Activated T-cell treated with anti-CD3 and anti-CD28 coated beads for 1 hour (primary cell): ENCODE measurements around the gene ERFL.

Experiments used
- DNase-seq: peaks from one replicate; pipeline ENCODE4 v3.0.0-alpha.2; 2020; ENCODE audit warnings: low read depth

Gene ERFL

DNA sequence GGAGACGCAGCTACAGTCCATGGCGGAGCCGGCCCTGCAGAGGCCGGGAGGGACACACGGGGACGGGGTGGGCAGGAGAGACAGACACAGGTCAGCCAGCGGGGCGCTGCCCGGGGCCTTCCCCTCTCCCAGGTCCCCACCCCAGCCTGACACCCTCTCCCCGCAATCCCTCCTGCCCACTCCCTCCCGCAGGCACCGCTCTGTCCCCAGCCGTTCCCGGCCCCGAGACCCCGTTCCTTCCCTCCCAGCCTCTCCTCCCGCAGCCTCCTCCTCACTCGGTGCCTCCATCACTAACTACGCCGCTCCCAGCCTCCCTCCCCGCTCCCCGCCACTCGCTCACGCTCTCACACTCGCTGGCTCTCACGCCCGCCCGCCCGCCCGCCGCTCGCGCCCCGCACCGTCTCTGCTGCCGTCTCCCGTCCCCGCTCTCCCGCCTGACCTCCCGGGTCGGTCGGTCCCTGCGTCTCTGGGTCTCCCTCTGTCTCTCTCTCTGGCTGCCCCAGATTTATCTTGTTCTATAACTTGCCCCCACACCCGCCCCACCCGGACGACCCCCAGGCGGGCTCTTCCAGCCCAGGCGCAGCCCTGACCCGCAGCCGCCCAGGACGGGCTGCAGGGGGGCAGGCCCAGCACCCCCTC, 15.2 kb downstream of the ERFL start:
- no peak for DNase-seq

DNA sequence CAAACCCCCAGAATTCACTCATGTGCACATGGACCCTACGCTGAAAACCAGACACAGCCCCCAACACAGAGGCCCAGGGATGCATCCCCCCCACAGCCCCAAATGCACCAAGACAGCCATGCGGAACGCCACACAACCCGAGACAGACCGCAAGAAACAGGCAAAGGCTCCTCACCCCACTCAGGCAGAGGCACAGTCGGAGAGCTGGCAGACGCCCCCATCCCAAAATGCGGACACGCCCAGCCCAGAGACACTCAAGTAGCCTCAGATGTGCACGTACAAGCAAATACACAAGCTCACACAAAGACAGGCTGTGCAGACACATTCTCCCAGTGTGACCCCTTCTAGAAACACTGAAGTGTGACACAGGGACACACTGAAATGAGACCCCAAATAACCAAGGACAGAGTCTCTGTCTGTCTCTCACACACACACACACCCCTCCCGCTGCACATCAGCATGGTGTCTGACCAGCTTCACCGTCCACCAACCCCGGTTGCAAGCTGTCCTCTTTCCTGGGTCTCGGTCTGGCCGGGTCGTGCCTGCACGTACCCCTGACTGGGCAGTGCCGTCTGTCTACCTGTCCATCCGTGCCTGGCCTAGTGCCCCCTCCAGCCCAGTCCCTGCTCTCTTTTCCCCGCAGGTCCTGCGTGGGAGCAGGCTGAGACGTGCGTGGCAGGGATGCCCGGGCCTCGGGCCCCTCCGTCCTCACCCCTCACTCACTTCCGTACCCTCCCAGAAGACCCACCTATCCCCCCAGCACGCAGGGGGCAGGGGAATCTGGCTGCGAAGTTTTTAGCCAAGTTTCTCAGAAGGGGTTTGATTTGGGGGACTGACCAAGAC, 16.1 kb downstream of the ERFL start:
- DNase-seq: no peak

DNA sequence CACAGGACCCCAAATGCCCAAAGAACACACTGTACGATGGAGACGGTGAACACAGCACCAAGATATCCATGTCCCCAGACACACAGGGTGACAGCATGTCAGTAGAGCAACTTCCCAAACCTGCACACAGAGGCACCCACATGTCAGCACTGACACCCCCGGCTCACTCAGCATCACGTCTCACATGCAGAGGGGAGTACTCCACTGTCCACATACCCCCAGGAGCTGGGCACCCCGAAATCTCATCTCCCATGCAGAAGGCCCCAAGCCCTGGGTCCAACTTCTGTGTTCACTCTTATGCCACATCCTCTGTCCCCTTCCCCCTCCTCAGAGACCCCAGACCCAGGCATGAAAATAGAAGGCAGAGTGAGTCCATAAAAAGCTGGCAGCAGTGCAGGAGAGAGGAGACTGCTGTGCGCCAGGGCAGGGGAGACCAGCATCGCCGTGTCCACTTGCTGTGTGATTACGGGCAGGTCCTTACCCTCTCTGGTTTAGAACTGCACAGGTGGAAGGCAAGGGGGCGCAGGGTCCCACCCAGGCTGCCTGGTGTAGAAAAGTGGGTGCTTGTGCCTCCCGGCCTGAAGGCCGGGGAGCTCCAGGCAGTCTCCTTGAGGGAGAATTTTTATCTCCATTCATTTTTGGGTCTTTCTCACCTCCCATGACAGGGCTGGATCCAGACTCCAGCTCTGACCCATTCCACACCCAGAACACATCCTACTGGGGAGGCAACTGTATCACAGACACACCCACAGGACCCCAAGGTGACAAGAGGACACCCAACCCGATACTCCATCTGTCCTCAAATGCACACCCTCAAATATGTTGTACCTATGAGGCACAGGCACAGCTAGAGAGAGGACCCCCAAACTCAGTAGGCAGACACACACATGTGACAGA, 17.0 kb downstream of the ERFL start:
- DNase-seq: no peak

DNA sequence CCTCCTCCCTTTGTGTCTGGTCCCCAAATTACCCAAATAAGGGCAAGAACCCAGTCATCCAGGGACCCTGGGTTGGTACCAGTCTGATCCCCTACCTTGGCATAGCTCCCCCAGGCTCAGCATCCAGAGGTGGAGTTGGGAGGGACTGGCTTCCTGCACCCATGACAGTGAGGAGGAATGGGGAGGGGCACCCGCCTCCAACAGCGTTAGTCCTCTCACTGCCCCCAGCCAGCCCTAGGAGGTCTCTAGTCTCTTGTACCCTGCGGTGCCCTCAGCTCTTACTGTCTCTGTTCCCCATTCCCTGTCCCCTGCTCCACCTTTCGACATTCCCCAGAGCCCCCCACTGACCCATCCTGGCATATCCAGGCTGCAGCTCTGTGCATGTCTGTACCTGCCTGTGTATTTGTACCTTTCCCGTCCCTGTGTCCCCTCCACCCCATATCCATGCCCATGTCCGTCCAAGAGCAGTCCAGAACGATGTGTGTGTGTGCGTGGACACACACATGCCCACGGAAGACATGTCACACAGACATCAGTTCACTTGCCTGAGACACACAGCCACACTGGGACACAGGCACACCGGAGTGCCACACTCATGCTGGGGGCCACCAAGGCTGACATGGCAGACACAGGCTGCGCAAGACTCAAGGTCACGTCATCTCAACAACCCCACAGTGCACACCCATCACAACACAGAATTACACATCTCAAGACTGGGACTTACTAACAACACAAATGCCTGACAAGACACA, 17.8 kb downstream of the ERFL start:
- no peak for DNase-seq

DNA sequence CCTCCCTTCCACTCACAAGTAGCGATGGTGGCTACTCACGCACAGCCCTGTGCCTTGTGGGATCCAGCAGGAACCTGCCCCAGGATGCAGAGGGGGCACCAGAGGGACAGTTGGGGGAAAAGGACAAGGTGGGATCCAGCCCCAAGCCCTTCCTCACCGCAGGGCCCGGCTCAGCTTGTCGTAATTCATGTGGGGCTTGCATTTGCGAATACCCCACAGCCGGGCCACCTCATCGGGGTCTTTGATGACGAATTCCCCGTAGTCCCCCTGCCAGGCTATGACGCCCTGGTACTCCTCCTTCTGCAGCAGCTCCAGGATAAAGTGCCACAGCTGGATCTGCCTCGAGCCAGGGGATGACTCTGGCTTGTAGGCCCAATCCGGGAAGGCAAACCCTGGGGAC, 18.5 kb downstream of the ERFL start:
- no peak for DNase-seq

DNA sequence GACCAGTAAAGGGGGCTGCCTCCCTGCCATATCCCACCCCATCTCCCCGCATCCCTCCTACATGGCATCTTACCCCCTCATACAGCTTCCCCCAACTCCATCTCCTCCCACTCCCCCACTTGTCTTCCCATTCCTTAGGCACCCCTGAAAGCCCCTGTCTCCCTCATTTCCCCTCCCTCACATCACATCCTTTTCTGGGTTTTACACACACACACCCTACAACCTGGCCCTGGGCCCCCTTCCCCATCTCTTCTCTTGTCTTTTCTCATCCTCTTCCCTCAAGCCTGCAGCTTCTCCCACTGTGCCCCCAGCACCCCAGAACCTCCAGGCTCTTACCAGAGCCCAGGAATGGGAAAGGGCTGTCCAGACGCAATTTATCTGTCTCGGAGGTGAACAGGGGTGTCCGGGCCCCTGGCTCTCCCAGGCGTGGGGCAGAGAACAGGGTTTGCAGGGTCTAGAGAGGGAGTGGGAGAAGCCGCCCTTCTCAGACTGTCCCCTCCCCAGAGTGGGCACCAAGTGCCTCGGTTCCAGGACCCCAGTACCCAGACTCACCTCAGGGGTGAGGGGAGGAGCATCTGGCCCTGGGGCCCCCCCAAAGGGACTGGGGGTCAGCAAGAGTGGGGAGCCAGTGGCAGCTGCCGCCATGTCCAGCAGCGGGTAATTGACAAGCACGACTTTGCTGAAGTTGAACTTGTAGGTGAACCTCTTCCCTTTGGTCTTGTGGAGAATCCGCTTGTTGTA, 19.4 kb downstream of the ERFL start:
- DNase-seq: no peak

DNA sequence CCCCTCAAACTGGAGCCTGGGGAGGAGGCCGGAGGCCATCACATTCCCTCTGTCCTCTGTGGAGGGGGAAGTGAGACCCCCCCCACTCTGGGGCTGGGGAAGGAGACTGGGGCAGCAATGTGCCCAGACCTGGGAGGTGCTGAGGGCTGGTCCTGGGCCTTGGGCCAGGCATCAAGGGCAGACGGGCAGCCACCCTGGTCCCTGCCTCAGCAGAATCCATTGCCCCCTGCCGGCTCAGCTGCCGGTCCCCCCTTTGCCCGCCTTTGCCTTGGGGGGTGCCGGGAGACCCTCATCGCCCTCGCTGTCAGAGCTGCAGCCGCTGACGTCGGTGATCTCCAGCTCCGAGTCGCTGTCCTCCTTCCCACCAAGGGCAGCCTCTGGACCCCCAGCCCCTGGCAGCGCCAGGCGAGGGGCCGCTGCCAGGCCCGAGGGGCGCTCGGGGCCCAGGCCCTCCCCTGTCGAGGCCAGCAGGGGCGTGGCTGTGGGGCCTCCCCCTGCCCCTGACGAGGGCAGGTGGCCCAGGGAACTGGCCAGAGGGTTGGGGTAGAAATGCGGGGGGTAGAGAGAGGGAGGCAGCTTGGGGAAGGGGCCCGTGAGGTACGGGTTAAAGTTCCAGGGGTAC, 20.1 kb downstream of the ERFL start:
- no peak for DNase-seq

DNA sequence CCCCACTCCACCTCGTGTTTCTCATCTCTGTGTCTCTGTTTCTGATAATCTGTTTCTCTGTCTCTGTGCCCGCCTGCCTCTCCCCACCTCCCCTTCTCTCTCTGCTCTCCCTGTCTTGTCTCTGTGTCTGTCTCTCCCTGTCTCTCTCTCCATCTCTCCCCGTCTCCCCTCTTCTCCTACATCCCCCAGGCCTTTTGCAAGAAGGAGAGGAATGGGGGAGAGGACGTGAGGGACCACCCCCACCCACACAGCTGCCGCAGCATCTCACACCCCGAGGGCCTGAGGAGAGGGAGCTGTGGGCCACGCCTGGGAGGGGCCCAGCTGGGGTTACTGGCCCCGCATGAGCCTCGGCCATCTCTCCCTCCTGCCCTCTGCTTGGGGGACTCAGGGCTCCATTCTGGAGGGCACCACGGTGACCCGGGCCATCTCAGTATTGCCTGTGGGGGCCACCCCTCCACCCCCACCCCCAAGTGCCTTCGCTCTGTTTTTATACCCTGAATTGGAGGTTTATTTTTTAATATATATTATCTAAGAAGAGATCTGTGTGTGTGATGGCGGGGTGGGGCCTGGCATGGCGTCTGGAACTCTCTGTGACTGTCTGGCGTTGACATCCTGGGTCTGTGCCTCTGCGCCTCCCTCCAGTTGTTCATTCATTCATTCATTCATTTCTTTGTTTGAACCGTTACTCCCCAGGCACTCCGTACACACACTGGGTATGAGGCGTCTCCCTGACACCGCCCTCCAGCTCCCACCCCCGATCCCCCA, 21.2 kb downstream of the ERFL start:
- no peak for DNase-seq

DNA sequence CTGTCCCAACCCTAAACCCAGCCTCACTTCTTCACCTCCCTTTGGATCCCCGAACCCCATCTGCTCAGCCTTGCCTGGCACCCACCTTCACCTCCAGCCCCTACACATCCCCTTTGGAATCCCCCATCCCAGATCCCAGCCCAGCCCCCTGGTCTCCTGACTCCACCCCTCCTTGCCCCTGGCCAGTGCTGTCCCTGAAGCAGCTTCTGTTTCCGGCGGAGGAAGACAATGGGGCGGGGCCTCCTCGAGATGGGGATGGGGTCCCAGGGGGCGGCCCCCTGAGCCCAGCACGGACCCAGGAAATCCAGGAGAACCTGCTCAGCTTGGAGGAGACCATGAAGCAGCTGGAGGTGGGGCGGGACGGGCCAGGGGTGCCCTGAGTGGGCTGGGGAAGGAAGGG, 22.0 kb downstream of the ERFL start:
- no peak for DNase-seq

DNA sequence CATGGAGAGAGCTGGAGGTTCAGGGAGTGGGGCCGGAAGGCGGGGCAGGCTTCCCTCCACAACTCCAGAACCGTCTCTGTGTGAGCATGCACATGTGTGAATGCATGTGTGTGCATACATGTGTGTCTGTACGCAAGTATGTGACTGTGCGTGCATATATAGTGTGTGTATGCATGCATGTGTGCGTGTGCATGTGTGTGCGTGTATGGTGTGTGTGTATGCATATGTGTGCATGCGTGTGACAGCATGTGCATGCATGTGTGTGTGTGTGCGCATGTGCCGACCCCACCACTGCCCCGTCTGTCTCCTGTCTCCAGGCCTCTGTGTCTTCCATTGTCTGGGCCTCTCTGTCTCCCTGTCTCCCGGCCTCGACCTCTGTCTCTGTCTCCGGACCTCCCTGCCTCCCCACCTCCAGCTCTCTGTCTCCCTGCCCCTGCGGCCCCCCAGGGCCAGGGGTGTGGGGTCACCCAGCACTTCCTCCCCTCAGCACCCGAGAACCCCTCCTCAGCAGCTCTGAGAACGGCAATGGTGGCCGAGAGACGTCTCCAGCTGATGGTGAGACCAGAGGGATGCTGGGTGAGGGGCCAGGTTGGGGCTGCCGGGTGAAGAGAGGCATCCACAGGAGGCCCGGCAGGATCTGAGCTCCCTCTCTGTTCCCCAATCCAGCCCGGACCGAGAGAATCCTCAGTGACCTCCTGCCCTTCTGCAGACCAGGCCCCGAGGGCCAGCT, 22.8 kb downstream of the ERFL start:
- no peak for DNase-seq

DNA sequence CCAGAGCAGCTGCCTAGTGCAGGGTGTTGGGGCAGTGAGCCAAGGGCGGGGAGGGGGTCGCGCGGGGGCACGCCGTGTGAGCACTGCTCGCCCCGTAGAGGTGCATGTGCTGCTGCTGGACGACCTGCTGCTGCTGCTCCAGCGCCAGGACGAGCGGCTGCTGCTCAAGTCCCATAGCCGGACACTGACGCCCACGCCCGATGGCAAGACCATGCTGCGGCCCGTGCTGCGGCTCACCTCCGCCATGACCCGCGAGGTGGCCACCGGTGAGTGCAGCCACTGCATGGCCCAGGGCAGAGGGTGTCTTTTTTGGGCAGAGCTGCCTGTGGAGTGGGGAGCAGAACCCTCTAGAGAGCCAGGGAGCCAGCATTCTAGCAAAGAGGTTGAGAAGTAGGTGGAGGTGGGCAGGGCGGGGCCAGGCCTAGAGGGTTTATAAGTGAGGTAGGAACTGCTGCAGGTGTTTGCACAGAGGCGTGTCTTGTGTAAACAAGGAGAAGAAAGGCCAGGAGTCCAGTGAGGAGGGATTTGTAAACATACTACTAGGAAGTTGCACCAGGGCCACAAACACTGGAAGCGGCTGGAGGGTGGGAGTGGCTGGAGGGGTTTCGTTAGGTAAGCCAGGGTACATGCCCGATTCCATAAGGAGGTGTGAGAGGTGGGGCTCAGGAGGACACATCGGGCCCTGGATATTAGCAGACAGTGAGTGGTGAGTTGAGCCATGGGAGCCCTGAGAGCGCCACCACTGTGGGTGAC, 24.0 kb downstream of the ERFL start:
- DNase-seq: no peak

DNA sequence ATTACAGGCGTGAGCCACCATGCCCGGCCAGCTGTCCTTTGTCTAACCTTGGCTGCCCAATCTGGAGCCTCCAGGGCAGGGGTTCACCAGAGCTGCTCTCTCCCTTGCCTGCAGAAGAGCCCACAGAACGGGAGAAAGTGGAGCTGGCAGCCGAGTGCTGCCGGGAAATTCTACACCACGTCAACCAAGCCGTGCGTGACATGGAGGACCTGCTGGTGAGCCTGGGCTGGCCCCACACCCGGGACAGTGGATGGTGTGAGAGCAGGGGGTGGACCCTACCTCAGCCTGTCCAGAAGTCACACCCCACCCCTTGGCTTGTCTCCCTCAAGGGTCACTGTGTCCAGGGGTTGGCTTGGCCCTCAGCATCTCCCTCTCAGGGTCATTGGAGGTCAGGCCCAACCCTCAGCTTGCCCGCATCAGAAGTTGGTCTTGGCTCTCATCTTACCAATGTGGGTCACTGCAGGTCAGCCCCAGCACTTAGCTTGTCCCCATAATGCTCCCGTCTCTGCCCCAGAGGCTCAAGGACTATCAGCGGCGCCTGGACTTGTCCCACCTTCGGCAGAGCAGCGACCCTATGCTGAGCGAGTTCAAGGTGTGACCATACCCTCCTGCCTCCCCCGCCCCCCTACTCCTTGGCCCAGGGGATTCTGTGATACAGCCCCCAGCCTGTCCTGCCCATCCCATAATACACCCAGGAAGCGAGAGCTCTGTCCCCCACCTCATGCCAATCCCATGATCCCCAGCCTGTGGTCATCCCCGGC, 24.9 kb downstream of the ERFL start:
- no peak for DNase-seq

DNA sequence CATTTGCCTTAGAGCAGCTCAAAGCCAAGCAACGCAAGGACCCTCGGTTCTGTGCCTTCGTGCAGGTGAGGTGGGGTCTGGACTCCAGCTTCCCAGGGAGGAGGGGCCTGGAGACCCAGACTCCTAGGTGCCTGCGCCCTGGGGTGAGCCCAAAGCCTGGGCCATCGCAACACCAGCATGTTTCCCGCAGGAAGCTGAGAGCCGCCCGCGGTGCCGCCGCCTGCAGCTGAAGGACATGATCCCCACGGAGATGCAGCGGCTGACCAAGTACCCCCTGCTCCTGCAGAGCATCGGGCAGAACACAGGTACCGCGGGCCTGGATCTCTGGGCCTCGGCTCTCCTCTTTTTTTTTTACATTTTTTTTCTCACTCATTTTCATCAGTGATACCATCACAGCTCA, 25.7 kb downstream of the ERFL start:
- no peak for DNase-seq

DNA sequence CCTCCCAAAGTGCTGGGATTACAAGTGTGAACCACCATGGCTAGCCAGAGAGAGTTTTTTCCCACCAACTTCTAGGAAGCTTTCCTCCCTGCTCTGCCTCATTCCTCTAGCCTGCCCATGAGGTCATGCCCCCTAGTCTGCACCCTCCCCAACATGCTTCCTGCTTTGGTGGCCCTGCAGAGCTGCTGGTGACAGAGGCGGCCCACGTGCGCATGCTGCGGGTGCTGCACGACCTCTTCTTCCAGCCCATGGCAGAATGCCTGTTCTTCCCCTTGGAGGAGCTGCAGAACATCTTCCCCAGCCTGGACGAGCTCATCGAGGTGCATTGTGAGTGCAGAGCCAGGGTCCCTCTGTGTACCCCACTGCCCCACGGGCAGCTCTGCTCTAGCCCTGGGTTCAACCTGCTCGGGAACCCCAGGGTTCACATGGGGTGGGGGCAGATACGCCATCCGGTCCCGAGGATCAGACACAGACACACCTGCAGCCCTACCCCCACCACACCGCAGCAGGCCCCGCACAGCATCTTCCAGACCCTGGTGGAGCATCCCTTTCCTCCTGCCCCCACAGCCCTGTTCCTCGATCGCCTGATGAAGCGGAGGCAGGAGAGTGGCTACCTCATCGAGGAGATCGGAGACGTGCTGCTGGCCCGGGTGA, 26.4 kb downstream of the ERFL start:
- no peak for DNase-seq

DNA sequence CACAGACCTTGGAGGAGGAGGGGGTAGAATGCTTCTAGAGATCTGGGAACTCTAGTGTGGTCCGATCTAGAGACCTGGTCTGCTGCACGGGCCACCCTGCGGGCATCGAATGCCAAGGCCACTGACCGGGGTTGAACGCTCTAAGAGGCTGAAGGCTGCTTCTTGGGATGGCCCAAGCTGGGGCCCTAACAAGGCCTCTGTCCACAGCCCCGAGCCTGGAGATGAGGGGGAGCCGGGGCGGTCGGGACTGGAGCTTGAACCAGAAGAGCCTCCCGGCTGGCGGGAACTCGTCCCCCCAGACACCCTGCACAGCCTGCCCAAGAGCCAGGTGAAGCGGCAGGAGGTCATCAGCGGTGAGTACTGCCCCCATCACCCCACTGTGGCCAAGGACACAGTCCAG, 30.0 kb downstream of the ERFL start:
- no peak for DNase-seq

DNA sequence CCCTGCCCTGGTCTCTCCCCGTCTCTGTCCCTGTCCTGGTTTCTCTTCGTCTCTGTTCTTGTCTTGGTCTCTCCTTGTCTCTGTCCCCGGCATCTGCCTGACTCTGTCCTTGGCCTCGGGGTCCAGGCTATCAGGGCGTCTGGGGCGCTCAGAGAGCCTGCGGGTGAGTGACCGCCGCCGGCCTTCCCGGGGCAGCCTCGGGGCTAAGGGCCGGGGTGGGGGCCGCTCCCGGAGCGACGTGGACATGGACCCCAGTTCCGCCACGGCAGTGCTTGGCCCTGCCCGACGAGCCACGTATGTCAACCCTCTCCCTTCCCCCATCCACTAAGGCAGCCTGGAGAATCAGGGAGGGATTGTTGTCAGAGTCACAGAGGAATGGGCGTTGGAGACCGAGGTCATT, 30.4 kb downstream of the ERFL start:
- DNase-seq: no peak

DNA sequence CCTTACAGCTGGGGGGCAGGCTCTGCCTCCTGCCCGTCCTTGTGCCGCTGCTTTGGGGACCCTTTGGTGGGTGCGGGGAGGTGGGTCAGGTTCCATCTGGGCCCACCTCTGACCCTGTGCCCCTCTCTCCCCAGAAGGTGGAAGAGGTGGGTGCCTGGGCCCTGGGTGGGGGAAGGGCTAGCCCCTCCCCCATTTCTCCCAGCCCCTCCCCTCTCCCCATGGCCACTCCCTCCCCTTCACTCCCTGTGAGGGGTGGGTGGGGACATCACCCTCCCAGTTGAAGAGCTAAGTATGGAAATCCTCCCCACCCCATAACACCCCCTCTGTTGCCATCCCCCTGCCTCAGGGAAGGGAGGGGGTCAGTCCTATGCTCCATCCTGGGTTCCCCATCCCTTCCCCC, 31.1 kb downstream of the ERFL start:
- no peak for DNase-seq
